H9 (cell line): ENCODE measurements around the gene POLD3. TPM values are rescaled to one million over a fixed set of nuclear protein-coding genes. Genes with fewer than 3 reads are reported as not detected.

ENCODE experiments used
- DNase-seq: peaks from one replicate; pipeline ENCODE4 v3.0.0-alpha.2; 2017
- H2AFZ ChIP-seq: one replicate; pipeline ENCODE4 v1.6.1; 2013; ENCODE audit warnings: mild to moderate bottlenecking, low read length, control low read depth, moderate library complexity
- H2AK5ac ChIP-seq: 2 replicates; pipeline ENCODE4 v1.6.1; 2013; ENCODE audit warnings: low read length, control low read depth, mixed read lengths; ENCODE audit not compliant: insufficient read length
- H2BK120ac ChIP-seq: one replicate; pipeline ENCODE4 v1.6.1; 2013; ENCODE audit warnings: low read depth, mild to moderate bottlenecking, low read length, control low read depth, inconsistent platforms; ENCODE audit not compliant: poor library complexity, severe bottlenecking
- H2BK12ac ChIP-seq: 2 replicates; pipeline ENCODE4 v1.6.1; 2013; ENCODE audit warnings: low read length, control low read depth, mixed read lengths, low read depth; ENCODE audit not compliant: insufficient read length
- H2BK15ac ChIP-seq: 2 replicates; pipeline ENCODE4 v1.6.1; 2013; ENCODE audit warnings: low read depth, low read length, control low read depth
- H2BK20ac ChIP-seq: one replicate; pipeline ENCODE4 v1.6.1; 2013; ENCODE audit warnings: low read depth, mild to moderate bottlenecking, low read length, control low read depth, inconsistent platforms; ENCODE audit not compliant: poor library complexity, severe bottlenecking
- H2BK5ac ChIP-seq: 2 replicates; pipeline ENCODE4 v1.6.1; 2013; ENCODE audit warnings: low read length, control low read depth, mixed read lengths; ENCODE audit not compliant: insufficient read length
- H3K14ac ChIP-seq: 2 replicates; pipeline ENCODE4 v1.6.1; 2013; ENCODE audit warnings: low read length, control low read depth; ENCODE audit not compliant: insufficient read depth
- H3K18ac ChIP-seq: 2 replicates; pipeline ENCODE4 v1.6.1; 2013; ENCODE audit warnings: low read depth, mild to moderate bottlenecking, mixed read lengths, low read length, control low read depth; ENCODE audit not compliant: insufficient read length
- H3K23ac ChIP-seq: 2 replicates; pipeline ENCODE4 v1.6.1; 2013; ENCODE audit warnings: low read length, control low read depth, mixed read lengths, low read depth; ENCODE audit not compliant: insufficient read length
- H3K23me2 ChIP-seq: 2 replicates; pipeline ENCODE4 v1.6.1; 2013; ENCODE audit warnings: low read depth, mild to moderate bottlenecking, mixed read lengths, low read length, control low read depth; ENCODE audit not compliant: insufficient read length, poor library complexity, severe bottlenecking
- H3K27ac ChIP-seq: 2 replicates; pipeline ENCODE4 v1.5.1; 2013; ENCODE audit warnings: low read length, control low read depth, mixed read lengths, low read depth; ENCODE audit not compliant: insufficient read length
- H3K27me3 ChIP-seq: 2 replicates; pipeline ENCODE4 v1.6.1; 2013; ENCODE audit warnings: low read length, control low read depth, inconsistent platforms; ENCODE audit not compliant: insufficient read depth
- H3K4ac ChIP-seq: 2 replicates; pipeline ENCODE4 v1.6.1; 2013; ENCODE audit warnings: low read depth, mild to moderate bottlenecking, control low read depth, inconsistent platforms, low read length, moderate library complexity
- H3K4me1 ChIP-seq: 2 replicates; pipeline ENCODE4 v1.6.1; 2013; ENCODE audit warnings: low read length, control low read depth, inconsistent platforms; ENCODE audit not compliant: insufficient read depth
- H3K4me2 ChIP-seq: 2 replicates; pipeline ENCODE4 v1.6.1; 2013; ENCODE audit warnings: low read length, control low read depth, mixed read lengths; ENCODE audit not compliant: insufficient read length, insufficient read depth
- H3K56ac ChIP-seq: 2 replicates; pipeline ENCODE4 v1.6.1; 2013; ENCODE audit warnings: low read depth, mild to moderate bottlenecking, mixed read lengths, low read length, control low read depth; ENCODE audit not compliant: insufficient read length
- H3K79me1 ChIP-seq: 2 replicates; pipeline ENCODE4 v1.6.1; 2013; ENCODE audit warnings: low read depth, mild to moderate bottlenecking, moderate library complexity, low read length, control low read depth, inconsistent platforms; ENCODE audit not compliant: insufficient read depth, poor library complexity, severe bottlenecking
- H3K79me2 ChIP-seq: 2 replicates; pipeline ENCODE4 v1.6.1; 2013; ENCODE audit warnings: low read length, control low read depth, inconsistent platforms; ENCODE audit not compliant: insufficient read depth
- H3K9ac ChIP-seq: 2 replicates; pipeline ENCODE4 v1.6.1; 2013; ENCODE audit warnings: low read length, control low read depth, mixed read lengths; ENCODE audit not compliant: insufficient read length; ENCODE audit errors: extremely low read depth
- H3K9me3 ChIP-seq: one replicate; pipeline ENCODE4 v1.6.1; 2013; ENCODE audit warnings: low read depth, low read length, inconsistent platforms; ENCODE audit not compliant: control insufficient read depth
- H3T11ph ChIP-seq: one replicate; pipeline ENCODE4 v1.6.1; 2013; ENCODE audit warnings: mild to moderate bottlenecking, low read length, control low read depth, inconsistent platforms
- H4K20me1 ChIP-seq: one replicate; pipeline ENCODE4 v1.6.1; 2013; ENCODE audit not compliant: control insufficient read depth, insufficient read length, insufficient read depth
- H4K5ac ChIP-seq: 2 replicates; pipeline ENCODE4 v1.6.1; 2013; ENCODE audit warnings: low read depth, mild to moderate bottlenecking, mixed read lengths, low read length, control low read depth; ENCODE audit not compliant: insufficient read length
- H4K8ac ChIP-seq: replicated peaks from 2 replicates; pipeline ENCODE4 v1.6.1; 2013; ENCODE audit warnings: low read length, control low read depth, mixed read lengths, low read depth; ENCODE audit not compliant: insufficient read length
- H4K91ac ChIP-seq: 2 replicates; pipeline ENCODE4 v1.6.1; 2013; ENCODE audit warnings: low read depth, mild to moderate bottlenecking, moderate library complexity, mixed read lengths, low read length, control low read depth; ENCODE audit not compliant: insufficient read length
- H3K27ac Mint-ChIP-seq, 3 experiments: 2 replicates in 2 of 3; 3 replicates in 1 of 3; pipeline ENCODE4 v1.8.0; 2020 to 2021; ENCODE audit warnings: mixed read lengths in 3 of 3, mild to moderate bottlenecking in 1 of 3, moderate library complexity in 1 of 3
- H3K27me3 Mint-ChIP-seq: 2 replicates; pipeline ENCODE4 v1.8.0; 2021; ENCODE audit warnings: low read depth, mild to moderate bottlenecking, moderate library complexity, mixed read lengths
- H3K36me3 Mint-ChIP-seq, 3 experiments: 2 replicates in 2 of 3; 3 replicates in 1 of 3; pipeline ENCODE4 v1.8.0; 2020 to 2021; ENCODE audit warnings: low read depth in 3 of 3, mixed read lengths in 3 of 3; ENCODE audit not compliant: insufficient read depth in 1 of 3
- H3K4me1 Mint-ChIP-seq, 2 experiments: 2 replicates each; pipeline ENCODE4 v1.8.0; 2020; ENCODE audit warnings: mixed read lengths in 2 of 2
- H3K4me3 Mint-ChIP-seq, 2 experiments: 2 replicates in 1 of 2; 3 replicates in 1 of 2; pipeline ENCODE4 v1.8.0; 2020 to 2021; ENCODE audit warnings: mild to moderate bottlenecking in 2 of 2, mixed read lengths in 2 of 2, moderate library complexity in 1 of 2
- H3K9me3 Mint-ChIP-seq, 2 experiments: 2 replicates in 1 of 2; 3 replicates in 1 of 2; pipeline ENCODE4 v1.8.0; 2020; ENCODE audit warnings: mild to moderate bottlenecking in 2 of 2, mixed read lengths in 2 of 2, moderate library complexity in 1 of 2
- CTCF ChIP-seq: fragments of 200-600 bp; sonication (generic); conservative IDR thresholded peaks from 3 replicates; pipeline ENCODE4 v1.8.0; 2021; ENCODE audit warnings: antibody characterized with exemption, mild to moderate bottlenecking
- WGBS: extraction: QIAGEN DNeasy Blood & Tissue Kit; methylation state at CpG from one replicate; pipeline ENCODE4 v1.1.7; 2013; ENCODE audit warnings: missing lambda C conversion rate, low lambda C conversion rate, mixed read lengths; ENCODE audit not compliant: insufficient read length; ENCODE audit errors: extremely low coverage; 5-methylcytosine and 5-hydroxymethylcytosine counted together
- total RNA-seq: library from RNA; stranded (reverse); gene quantifications from 2 replicates; pipeline ENCODE4 v1.2.1, GENCODE V29; 2021

POLD3 gene
- total RNA-seq, 1 experiment from 2014 or later = 34.1 TPM

GRCh38 chr11:74603845-74604244, 11.5 kb downstream of the POLD3 start:
- H2AFZ ChIP-seq = no peak overlapping the region
- H4K20me1 ChIP-seq = no peaks in the 10 kb centered on the region
- H3K9ac ChIP-seq = no peak overlapping the region
- H3K79me2 ChIP-seq = no peaks in the 10 kb centered on the region
- no peaks in the 10 kb centered on the region for H3K9me3 ChIP-seq
- no peaks in the 10 kb centered on the region for H3K4me1 Mint-ChIP-seq
- no peak overlapping the region for H4K91ac ChIP-seq
- H2BK15ac ChIP-seq = no peak overlapping the region
- DNase-seq = no peak
- H4K5ac ChIP-seq = no peak overlapping the region
- no peak overlapping the region for H2BK20ac ChIP-seq
- no peak overlapping the region for H3K27ac Mint-ChIP-seq
- no peak overlapping the region for H2AK5ac ChIP-seq
- no peak overlapping the region for H3K4me2 ChIP-seq
- peaks cover 7 to 40% (median 28%) of the 10 kb centered on the region in 3 experiments; a peak in 6 of 7 replicates for H3K36me3 Mint-ChIP-seq
- TF ChIP-seq CTCF = no peak
- H3K23me2 ChIP-seq = no peaks in the 10 kb centered on the region
- H2BK12ac ChIP-seq = no peak overlapping the region
- no peak overlapping the region for H3K27ac ChIP-seq
- no peak overlapping the region for H4K8ac ChIP-seq
- H3K18ac ChIP-seq = no peak overlapping the region
- H3K4ac ChIP-seq = no peak overlapping the region
- H3K4me3 Mint-ChIP-seq = no peak overlapping the region
- H3K14ac ChIP-seq = no peak overlapping the region
- no peak overlapping the region for H3K56ac ChIP-seq
- H2BK5ac ChIP-seq = no peak overlapping the region
- H3K79me1 ChIP-seq = peaks cover 4% of the 10 kb centered on the region
- no peaks in the 10 kb centered on the region for H3K4me1 ChIP-seq
- WGBS = no CpG with 5 or more reads among the region's 1 CpG
- H3K27me3 ChIP-seq = no peaks in the 10 kb centered on the region
- no peaks in the 10 kb centered on the region for H3K9me3 Mint-ChIP-seq
- no peaks in the 10 kb centered on the region for H3K27me3 Mint-ChIP-seq
- no peak overlapping the region for H2BK120ac ChIP-seq
- no peak overlapping the region for H3T11ph ChIP-seq
- H3K23ac ChIP-seq = no peak overlapping the region
